Caco-2 (cell line): Measurements from ENCODE around the gene NFKBIB. TPM values are rescaled to one million over a fixed set of nuclear protein-coding genes. Genes with fewer than 3 reads are reported as not detected.
"Not testable (repeated sequence)": the region's sequence is repeated elsewhere in the genome, so short reads cannot be mapped to it uniquely, and the experiment has no call there.

Experiments
- BruUV-seq: library from RNA; stranded (reverse); fragments of 400-500 nt; replicated peaks from 2 replicates; lab custom pipeline; 2021; lab: Mats Ljungman, UMichigan
- CTCF ChIA-PET: fragments of 300-600 bp; sonication (Branson Sonifier 250); formaldehyde crosslinking; loops from one replicate; lab custom pipeline; 2022; ENCODE audit warnings: antibody characterized with exemption; lab: Charles Lee
- POLR2A ChIA-PET: fragments of 300-600 bp; sonication (Branson Sonifier 250); formaldehyde crosslinking; loops from one replicate; lab custom pipeline; 2022; ENCODE audit warnings: antibody characterized with exemption; lab: Charles Lee
- DNase-seq, 2 experiments: peaks; one replicate each; pipeline versions ENCODE4 v3.0.0 to v3.0.0-alpha.2; 2020 to 2022
- H3K27me3 ChIP-seq: replicated peaks from 2 replicates; pipeline ENCODE4 v1.6.0; 2011; ENCODE audit warnings: low read length; ENCODE audit not compliant: control insufficient read depth, insufficient read depth
- H3K36me3 ChIP-seq: 2 replicates; pipeline ENCODE4 v1.5.1; 2011; ENCODE audit warnings: low read length; ENCODE audit not compliant: control insufficient read depth, insufficient read depth
- H3K4me1 ChIP-seq: fragments of 250-450 bp; sonication (Bioruptor Pico); 2 replicates; pipeline ENCODE4 v1.5.1; 2020; ENCODE audit warnings: mild to moderate bottlenecking
- H3K4me3 ChIP-seq: 2 replicates; pipeline ENCODE4 v1.5.1; 2011; ENCODE audit warnings: low read depth, mild to moderate bottlenecking, control low read depth, low read length
- H3K9me3 ChIP-seq: fragments of 250-450 bp; sonication (Bioruptor Pico); 2 replicates; pipeline ENCODE4 v1.5.1; 2020; ENCODE audit warnings: mild to moderate bottlenecking, moderate library complexity
- H3K27ac Mint-ChIP-seq: one replicate; pipeline ENCODE4 v1.8.0; 2022; ENCODE audit warnings: mixed read lengths; ENCODE audit not compliant: unreplicated experiment
- H3K27me3 Mint-ChIP-seq: one replicate; pipeline ENCODE4 v1.8.0; 2022; ENCODE audit warnings: mixed read lengths; ENCODE audit not compliant: insufficient read depth, unreplicated experiment
- H3K36me3 Mint-ChIP-seq: one replicate; pipeline ENCODE4 v1.8.0; 2022; ENCODE audit warnings: mild to moderate bottlenecking, mixed read lengths; ENCODE audit not compliant: insufficient read depth, unreplicated experiment
- H3K4me1 Mint-ChIP-seq: one replicate; pipeline ENCODE4 v1.8.0; 2022; ENCODE audit warnings: low read depth, mixed read lengths; ENCODE audit not compliant: unreplicated experiment
- H3K4me3 Mint-ChIP-seq: one replicate; pipeline ENCODE4 v1.8.0; 2022; ENCODE audit warnings: mild to moderate bottlenecking, moderate library complexity, mixed read lengths; ENCODE audit not compliant: unreplicated experiment
- H3K9me3 Mint-ChIP-seq: one replicate; pipeline ENCODE4 v1.8.0; 2022; ENCODE audit warnings: mixed read lengths; ENCODE audit not compliant: unreplicated experiment
- intact Hi-C: fragments of 100-400 bp; cut with micrococcal nuclease; formaldehyde crosslinking; loops from one replicate; pipeline ENCODE4 v1.10.0; 2022; ENCODE audit not compliant: unreplicated experiment
- total RNA-seq: library from RNA; stranded (reverse); gene quantifications from 2 replicates; pipeline ENCODE4 v1.2.3, GENCODE V29; 2022
- TF ChIP-seq, protein P1 (sequence below), 2 experiments: fragments of 200-600 bp in 1 of 2; IDR thresholded peaks; 1 replicate in 1 of 2; 2 replicates in 1 of 2; pipeline versions ENCODE4 v1.5.1 to v1.8.0; 2011 to 2022; ENCODE audit warnings: antibody characterized with exemption in 1 of 2, control low read depth in 1 of 2, inconsistent platforms in 1 of 2, low read depth in 1 of 2, low read length in 1 of 2, mild to moderate bottlenecking in 1 of 2, moderate library complexity in 1 of 2; ENCODE audit not compliant: insufficient read depth in 1 of 2, severe bottlenecking in 1 of 2, unreplicated experiment in 1 of 2

NFKBIB gene
- total RNA-seq, 1 experiment from 2014 or later, result 43.9 TPM

- Histone ChIP-seq H3K27me3 (no peaks in the 10 kb centered on the region), H3K9me3 (no peaks in the 10 kb centered on the region), H3K36me3 (no peaks in the 10 kb centered on the region), H3K4me1 (peaks cover 56% of the 10 kb centered on the region), H3K4me3 (no peak overlapping the region)
- TF ChIP-seq, protein P1, sequence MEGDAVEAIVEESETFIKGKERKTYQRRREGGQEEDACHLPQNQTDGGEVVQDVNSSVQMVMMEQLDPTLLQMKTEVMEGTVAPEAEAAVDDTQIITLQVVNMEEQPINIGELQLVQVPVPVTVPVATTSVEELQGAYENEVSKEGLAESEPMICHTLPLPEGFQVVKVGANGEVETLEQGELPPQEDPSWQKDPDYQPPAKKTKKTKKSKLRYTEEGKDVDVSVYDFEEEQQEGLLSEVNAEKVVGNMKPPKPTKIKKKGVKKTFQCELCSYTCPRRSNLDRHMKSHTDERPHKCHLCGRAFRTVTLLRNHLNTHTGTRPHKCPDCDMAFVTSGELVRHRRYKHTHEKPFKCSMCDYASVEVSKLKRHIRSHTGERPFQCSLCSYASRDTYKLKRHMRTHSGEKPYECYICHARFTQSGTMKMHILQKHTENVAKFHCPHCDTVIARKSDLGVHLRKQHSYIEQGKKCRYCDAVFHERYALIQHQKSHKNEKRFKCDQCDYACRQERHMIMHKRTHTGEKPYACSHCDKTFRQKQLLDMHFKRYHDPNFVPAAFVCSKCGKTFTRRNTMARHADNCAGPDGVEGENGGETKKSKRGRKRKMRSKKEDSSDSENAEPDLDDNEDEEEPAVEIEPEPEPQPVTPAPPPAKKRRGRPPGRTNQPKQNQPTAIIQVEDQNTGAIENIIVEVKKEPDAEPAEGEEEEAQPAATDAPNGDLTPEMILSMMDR (IDR thresholded peaks at IDR 0.05; ENCODE audit: insufficient read depth in 1 of 2, low read depth in 1 of 2, low read length in 1 of 2, severe bottlenecking in 1 of 2, unreplicated experiment in 1 of 2), result no peak
- no peaks in the 10 kb centered on the region for H3K9me3 Mint-ChIP-seq
- no peak overlapping the region for H3K4me3 Mint-ChIP-seq
- H3K36me3 Mint-ChIP-seq, result peaks cover 11% of the 10 kb centered on the region
- H3K27me3 Mint-ChIP-seq, result no peaks in the 10 kb centered on the region
- ChIA-PET POLR2A (no interaction called here), CTCF (no interaction called here)
- H3K27ac Mint-ChIP-seq, result peak overlapping the region; percentile 64
- DNase-seq, result no peak
- no TSS peak for BruUV-seq
- peaks cover 32% of the 10 kb centered on the region for H3K4me1 Mint-ChIP-seq
- intact Hi-C loops, result no loop called here
Observed at GRCh38 chr19:38880882-38881609, 18.7 kb upstream of the NFKBIB start.

DNA sequence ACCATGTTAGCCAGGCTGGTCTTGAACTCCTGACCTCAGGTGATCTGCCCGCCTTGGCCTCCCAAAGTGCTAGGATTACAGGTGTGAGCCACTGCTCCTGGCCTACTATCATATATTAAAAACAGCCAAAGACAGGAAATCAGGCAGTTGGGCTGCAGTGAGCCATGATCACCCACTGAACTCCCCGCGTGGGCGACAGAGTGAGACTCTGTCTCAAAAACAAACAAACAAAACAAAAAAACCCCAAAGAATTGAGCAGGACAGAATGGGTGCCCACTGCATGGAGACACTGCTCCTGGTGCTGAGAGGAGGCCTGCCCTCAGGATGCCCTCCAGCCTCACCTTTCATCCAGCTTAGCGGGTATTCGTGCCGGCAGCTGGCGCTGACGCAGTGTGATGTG lies 16.5 kb upstream of the NFKBIB start:
- intact Hi-C loops, result no loop called here
- Mint-ChIP-seq H3K4me1 (peaks cover 16% of the 10 kb centered on the region), H3K36me3 (peaks cover 10% of the 10 kb centered on the region), H3K27me3 (no peaks in the 10 kb centered on the region), H3K27ac (peak overlapping the region; percentile 54), H3K9me3 (no peaks in the 10 kb centered on the region), H3K4me3 (no peak overlapping the region)
- Histone ChIP-seq H3K36me3 (no peaks in the 10 kb centered on the region), H3K4me3 (no peak overlapping the region), H3K4me1 (peaks cover 54% of the 10 kb centered on the region), H3K9me3 (no peaks in the 10 kb centered on the region), H3K27me3 (no peaks in the 10 kb centered on the region)
- ChIA-PET CTCF (interaction anchor here (0.6 to 1.8 kb wide), 4 partner anchors 31 to 47 kb away, joined by 3 to 11 read pairs (median 5); partner anchors contain the start of genes MRPS12 and SARS2), POLR2A (interaction anchor here (0.6 to 1.2 kb wide), 4 partner anchors 16 to 52 kb away, joined by 4 to 12 read pairs (median 6); partner anchors contain the start of genes ECH1, HNRNPL, NFKBIB and SIRT2)
- TF ChIP-seq, protein P1 (IDR thresholded peaks at IDR 0.05; ENCODE audit: insufficient read depth in 1 of 2, low read depth in 1 of 2, low read length in 1 of 2, severe bottlenecking in 1 of 2, unreplicated experiment in 1 of 2), result no peak
- DNase-seq, result no peak
- no TSS peak for BruUV-seq

- intact Hi-C loops, BruUV-seq: not testable (repeated sequence)
Observed at GRCh38 chr19:38884691-38885090, 15.1 kb upstream of the NFKBIB start.

More at GRCh38 chr19:38884691-38885090, 15.1 kb upstream of the NFKBIB start:
- CTCF ChIA-PET, H3K36me3 ChIP-seq, H3K4me3 ChIP-seq, H3K27me3 ChIP-seq, H3K9me3 ChIP-seq, H3K4me3 Mint-ChIP-seq, DNase-seq, H3K4me1 Mint-ChIP-seq, H3K9me3 Mint-ChIP-seq, POLR2A ChIA-PET, H3K27me3 Mint-ChIP-seq: not testable (repeated sequence)
- H3K4me1 ChIP-seq, result peaks cover 40% of the 10 kb centered on the region
- Mint-ChIP-seq H3K27ac (peak overlapping the region; percentile 22), H3K36me3 (peaks cover 11% of the 10 kb centered on the region)
